Measurements from ENCODE around the gene AKAP6.

The AKAP6 gene

DNA sequence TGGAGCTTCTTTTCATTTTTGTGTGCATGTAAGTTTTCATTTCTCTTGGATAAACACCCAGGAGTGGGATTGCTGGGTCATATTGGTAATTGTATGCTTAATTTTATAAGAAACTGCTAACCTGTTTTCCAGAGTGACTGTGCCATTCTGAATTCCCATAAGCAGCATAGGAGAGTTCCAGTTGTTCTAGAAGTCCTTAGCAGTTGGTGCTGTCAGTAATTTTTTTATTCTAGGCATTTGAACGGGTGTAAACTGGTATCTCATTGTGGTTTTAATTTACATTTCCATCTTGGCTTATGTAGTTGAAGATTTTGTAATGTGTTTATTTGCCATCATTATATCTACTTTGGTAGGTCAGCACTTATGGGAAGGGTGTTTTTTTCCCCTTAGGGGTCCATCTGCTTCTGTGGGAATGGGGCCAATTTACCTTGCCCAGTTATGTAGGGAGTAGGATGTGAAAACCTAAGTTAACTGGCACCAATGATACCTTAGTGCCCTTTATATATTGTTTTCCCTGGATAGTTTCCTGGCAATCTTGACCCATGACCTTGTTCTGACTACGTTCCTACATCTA lies 202.9 kb downstream of the AKAP6 start:
- DNase-seq (ENCODE audit: low read depth in 2 of 2, low spot score in 1 of 2), result no peak

- DNase-seq (ENCODE audit: low read depth in 2 of 2, low spot score in 1 of 2), result no peak
These were observed 205.0 kb downstream of the AKAP6 start for GRCh38 chr14:32534145-32534544.

DNA sequence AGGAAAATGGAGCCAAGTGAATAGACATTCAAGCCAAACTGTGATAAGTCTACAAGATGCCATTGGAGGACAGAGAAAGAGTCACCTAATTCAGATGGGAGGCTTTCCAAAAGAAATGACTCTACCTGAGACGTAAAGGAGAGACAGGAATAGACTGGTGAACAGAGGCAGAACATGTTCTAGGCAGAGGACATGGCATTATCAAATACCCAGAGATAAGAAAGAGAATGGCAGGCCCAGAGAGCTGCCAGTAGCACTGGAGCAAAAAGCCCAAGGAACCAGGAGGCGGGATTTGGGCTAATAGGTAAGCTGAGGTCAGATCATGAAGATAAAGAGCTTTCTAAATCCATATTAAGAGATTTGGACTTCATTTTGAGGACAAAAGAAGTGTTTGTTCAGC lies 207.1 kb downstream of the AKAP6 start:
- no peak for DNase-seq (ENCODE audit: low read depth in 2 of 2, low spot score in 1 of 2)

DNA sequence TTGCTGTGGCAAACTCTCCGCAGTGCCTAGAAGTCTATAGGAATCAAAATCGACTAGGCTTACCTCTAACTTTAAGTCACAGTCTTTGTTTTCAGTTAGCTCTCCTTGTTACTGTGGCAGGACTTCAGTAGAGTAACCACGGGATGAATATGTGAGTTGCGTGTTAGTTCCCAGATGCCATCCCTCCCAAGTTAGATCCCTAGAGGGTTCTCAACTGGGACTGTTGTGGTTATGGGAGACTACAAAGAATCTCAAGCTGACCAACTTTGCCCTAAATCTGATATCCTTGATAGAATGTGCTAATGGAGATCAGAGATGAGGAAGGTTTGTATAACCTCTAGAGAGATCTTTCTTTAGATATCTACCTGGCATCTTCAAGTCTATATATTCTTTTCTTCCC lies 208.1 kb downstream of the AKAP6 start:
- DNase-seq (ENCODE audit: low read depth in 2 of 2, low spot score in 1 of 2), result no peak

DNA sequence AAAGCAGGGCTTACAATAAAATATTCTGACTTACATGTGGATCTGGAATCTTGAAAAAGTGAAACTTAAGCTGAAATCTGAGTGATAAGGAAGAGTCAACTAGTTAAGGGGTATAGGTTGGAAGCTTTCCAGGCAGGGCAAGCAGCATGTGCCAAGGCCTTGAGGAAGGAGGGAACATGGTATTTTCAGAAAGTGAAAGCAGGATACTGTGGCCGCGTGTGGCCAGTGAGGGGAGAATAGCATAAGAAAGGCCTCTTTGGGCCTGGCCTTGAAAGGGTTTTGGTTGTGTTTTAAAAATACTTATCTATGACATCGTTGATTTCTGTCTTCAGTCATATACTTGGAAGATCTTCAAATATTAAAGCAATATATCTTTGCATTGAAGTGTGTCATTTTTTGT lies 213.4 kb downstream of the AKAP6 start:
- DNase-seq (ENCODE audit: low read depth in 2 of 2, low spot score in 1 of 2), result no peak

DNA sequence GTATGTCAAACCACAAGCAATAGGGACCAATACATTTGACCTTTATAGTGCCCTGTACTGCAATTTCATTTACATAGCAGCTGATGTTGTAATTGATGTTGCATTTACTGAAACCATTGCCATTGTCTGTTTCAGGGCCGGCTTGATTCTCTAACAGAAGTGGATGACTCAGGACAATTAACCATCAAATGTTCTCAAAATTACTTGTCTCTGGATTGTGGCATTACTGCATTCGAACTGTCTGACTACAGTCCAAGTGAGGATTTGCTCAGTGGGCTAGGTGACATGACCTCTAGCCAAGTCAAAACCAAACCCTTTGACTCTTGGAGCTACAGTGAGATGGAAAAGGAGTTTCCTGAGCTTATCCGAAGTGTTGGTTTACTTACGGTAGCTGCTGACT lies 216.0 kb downstream of the AKAP6 start:
- DNase-seq (ENCODE audit: low read depth in 2 of 2, low spot score in 1 of 2), result no peak

DNA sequence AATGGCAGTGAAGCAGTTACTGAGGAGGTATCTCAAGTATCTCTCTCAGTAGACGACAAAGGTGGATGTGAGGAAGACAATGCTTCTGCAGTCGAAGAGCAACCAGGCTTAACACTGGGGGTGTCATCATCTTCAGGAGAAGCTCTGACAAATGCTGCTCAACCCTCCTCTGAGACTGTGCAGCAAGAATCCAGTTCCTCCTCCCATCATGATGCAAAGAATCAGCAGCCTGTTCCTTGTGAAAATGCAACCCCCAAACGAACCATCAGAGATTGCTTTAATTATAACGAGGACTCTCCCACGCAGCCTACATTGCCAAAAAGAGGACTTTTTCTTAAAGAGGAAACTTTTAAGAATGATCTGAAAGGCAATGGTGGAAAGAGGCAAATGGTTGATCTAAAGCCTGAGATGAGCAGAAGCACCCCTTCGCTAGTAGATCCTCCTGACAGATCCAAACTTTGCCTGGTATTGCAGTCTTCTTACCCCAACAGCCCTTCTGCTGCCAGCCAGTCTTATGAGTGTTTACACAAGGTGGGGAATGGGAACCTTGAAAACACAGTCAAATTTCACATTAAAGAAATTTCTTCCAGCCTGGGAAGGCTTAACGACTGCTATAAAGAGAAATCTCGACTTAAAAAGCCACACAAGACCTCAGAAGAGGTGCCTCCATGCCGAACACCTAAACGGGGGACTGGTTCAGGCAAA lies 216.6 kb downstream of the AKAP6 start:
- no peak for DNase-seq (ENCODE audit: low read depth in 2 of 2, low spot score in 1 of 2)

GRCh38 chr14:32546246-32546645 lies 217.1 kb downstream of the AKAP6 start:
- no peak for DNase-seq (ENCODE audit: low read depth in 2 of 2, low spot score in 1 of 2)

GRCh38 chr14:32552766-32553165 lies 223.7 kb downstream of the AKAP6 start:
- no peak for DNase-seq (ENCODE audit: low read depth in 2 of 2, low spot score in 1 of 2)

DNA sequence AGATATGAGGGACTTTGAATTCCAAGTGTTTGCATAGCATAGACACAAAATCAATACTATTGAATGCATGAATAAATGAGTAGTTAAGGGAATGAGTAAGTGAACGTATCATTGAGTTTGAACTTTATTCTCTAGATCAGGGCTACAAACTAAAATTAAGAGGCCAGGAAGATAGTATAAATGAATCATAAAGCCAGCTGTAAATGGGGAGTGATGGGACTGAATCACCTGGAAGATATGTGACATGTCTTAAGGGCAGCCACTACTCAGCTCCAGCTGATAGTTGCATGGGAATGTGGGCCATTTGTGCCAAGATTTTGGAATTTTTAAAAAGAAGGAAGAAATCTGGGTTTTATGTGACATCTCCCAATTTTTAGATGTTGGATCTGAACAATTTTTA lies 229.9 kb downstream of the AKAP6 start:
- no peak for DNase-seq (ENCODE audit: low read depth in 2 of 2, low spot score in 1 of 2)

GRCh38 chr14:32559590-32559989 lies 230.5 kb downstream of the AKAP6 start:
- DNase-seq (ENCODE audit: low read depth in 2 of 2, low spot score in 1 of 2), result no peak

GRCh38 chr14:32560209-32560857 lies 231.2 kb downstream of the AKAP6 start:
- DNase-seq (ENCODE audit: low read depth in 2 of 2, low spot score in 1 of 2), result no peak

- no peak for DNase-seq (ENCODE audit: low read depth in 2 of 2, low spot score in 1 of 2)
These were observed 232.4 kb downstream of the AKAP6 start for GRCh38 chr14:32561520-32561919.

- DNase-seq (ENCODE audit: low read depth in 2 of 2, low spot score in 1 of 2), result no peak
These were observed 235.5 kb downstream of the AKAP6 start for GRCh38 chr14:32564596-32564995.

DNA sequence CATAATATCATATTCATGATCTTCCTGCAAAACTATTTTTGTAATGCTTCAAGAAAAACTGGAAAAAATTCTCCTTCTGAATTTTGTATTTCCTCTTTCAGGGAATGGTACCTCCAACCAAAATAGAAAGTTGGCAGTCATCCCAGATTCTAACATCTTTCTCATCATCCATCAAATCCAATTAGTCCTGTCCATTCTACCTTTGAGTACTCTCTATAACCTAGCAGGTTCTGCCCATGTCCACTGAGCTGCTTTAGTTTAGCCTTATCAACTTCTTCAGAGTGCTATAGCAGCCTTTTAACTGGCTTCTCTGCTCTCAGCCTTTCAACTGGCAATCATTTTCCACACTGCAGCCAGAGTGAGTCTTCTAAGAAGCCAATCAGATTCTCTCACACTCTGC lies 236.2 kb downstream of the AKAP6 start:
- no peak for DNase-seq (ENCODE audit: low read depth in 2 of 2, low spot score in 1 of 2)

DNA sequence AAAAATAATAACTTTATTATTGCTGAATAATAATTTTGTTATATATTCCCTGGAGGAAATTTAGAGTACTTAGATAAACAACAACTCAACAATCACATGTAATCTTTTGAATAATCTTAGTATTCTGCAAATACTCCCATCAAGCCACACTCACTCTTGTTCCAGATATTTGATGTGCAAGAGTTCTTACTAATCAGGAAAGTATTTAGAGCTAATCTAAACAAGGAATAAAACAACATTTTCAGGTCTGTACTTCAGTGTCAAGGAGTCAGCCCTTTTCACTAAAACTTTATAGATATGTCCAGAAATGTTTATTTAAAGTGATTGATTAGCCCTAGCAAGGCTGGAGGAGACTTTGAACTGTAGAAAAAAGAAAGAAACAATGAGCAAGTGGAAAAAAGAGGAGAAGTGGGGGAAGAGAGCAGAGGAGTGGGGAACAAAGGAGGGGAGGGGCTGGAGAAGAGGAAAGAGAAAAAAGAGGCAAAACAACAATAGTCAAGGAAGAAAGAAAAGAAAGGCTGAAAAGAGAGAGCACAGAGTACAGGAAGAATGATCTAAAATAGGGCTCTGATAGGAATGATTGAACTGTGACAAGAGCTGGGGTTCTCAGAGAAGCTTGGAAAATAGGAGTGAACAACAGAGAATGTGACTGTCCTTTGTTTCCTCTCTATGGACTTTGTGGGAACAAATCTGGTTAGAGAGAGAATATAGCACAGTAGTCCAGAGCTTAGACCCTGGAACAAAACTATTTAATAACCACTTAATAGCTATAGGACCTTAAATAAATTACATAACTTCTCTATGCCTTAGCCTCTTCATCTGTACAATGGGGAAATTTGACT lies 238.7 kb downstream of the AKAP6 start:
- DNase-seq (ENCODE audit: low read depth in 2 of 2, low spot score in 1 of 2), result no peak

DNA sequence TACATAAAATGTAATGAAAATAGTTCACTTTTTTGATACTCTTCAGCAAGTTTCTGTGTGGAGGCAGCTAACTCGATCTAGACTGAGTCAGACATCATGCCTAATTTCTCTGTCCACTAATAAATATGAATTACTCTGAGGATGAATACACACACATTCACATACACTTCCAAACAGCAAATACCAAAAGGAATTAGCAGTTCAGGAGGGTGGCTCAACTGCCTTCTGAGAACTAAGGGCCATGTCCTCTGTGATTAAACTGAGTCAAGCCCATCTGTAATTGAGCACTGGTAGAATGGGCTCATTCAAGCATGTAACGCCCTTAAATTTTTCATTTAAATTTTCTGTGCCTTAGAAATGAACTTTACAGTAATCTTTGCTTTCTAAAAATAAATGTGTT lies 242.5 kb downstream of the AKAP6 start:
- DNase-seq (ENCODE audit: low read depth in 2 of 2, low spot score in 1 of 2), result no peak

GRCh38 chr14:32571995-32572866 lies 243.1 kb downstream of the AKAP6 start:
- no peak for DNase-seq (ENCODE audit: low read depth in 2 of 2, low spot score in 1 of 2)

- no peak for DNase-seq (ENCODE audit: low read depth in 2 of 2, low spot score in 1 of 2)
These were observed 243.7 kb downstream of the AKAP6 start for GRCh38 chr14:32572867-32573150.

- no peak for DNase-seq (ENCODE audit: low read depth in 2 of 2, low spot score in 1 of 2)
These were observed 245.2 kb downstream of the AKAP6 start for GRCh38 chr14:32574269-32574668.
